Activated CD4-positive, alpha-beta T cell treated with anti-CD3 and anti-CD28 coated beads, Interleukin-2, Interleukin-4, amounts not matched to agents 100 ng/mL and 50 ng/mL, durations not matched to agents 16 hours and 8 hours (primary cell): ENCODE results near the gene ARSG.
A peak's percentile ranks its signal among the peaks of the same experiment; 100 is the strongest.
"Not testable (repeated sequence)": the region's sequence is repeated elsewhere in the genome, so short reads cannot be mapped to it uniquely, and the experiment has no call there.

ENCODE experiments used
- DNase-seq: peaks from one replicate; pipeline ENCODE4 v3.0.0-alpha.2; 2020; ENCODE audit warnings: low spot score

The ARSG gene

GRCh38 chr17:68290955-68291835 lies at the start of gene ARSG, which contains the start of gene SLC16A6:
ARSG (plus strand) TSS chr17:68291495; CDS start chr17:68307494, 15,999 bp downstream.
SLC16A6 (minus strand) TSS chr17:68291127; CDS start chr17:68278320, 12,807 bp downstream.
- DNase-seq: peak; percentile 81

DNA sequence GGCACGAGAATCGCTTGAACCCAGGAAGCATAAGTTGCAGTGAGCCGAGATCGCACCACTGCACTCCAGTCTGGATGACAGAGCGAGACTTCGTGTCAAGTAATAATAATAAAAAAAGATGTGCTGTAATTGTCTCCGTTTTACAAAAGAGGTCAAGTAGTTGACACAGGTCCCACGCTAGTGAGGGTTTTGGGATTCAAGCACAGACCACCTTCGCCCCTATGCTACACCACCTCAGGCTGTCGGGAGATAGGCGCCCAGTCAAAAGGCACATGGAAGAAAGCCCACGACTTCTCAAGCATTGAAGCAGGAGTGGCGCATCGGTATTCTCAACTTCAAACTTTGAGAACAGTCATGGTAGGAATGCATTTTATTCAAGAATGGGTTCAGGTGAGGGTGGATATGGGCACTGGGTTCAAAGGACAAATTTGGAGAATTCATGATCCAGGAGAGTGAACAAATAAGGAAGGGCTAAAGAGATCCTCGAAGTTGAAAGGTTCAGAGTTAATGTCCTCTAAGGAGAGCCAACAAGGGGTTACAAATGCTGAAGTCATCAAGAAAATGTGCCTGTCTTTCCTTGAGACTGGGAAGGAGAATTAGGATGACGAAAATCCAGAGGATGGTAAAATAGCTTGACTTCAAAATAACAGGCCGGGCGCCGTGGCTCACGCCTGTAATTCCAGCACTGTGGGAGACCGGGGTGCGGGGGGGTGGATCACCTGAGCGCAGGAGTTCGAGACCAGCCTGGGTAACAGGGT lies 44.8 kb upstream of the ARSG start:
- no peak for DNase-seq

DNA sequence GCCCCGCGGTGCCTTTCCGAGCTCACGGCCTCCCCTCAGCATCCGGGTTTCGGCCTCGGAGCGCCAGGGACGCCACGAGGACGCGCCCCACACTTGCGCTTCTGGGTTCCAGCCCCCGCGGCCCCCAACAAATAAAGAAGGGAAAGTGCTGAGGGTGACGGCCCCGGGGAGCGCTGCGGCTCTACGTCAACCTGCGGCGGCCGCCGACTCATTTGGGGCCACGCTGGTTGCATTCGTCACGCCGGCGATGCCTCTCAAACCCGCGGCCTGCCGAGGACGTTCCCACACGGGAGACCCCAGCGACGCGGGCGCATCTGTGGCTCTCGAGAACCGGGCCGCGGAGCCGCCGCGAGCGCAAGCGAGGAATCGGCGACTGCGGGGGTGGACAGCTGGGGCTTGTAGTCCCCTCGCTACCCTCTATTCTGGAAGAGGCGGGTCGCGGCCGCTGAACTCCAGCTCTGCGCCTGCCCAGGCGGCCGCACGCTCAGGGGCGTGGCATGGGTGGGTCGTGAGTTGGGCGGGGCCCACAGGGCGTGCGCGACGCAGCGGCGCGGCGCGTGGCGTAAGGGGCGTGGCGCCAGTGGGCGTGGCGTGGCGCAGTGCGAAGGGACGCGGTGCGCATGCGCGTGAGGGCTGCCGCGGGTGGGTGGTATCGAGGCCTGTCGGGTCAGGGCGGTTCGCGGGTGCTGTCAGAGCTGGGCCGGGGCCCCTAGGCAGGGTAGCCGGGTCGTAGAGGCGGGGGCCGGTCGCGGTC lies 43.7 kb upstream of the ARSG start, which contains the start of gene AMZ2:
Gene AMZ2, plus strand, starts transcription at position 599 of the 754 bp plus-strand sequence. CDS start 2,145 bp downstream, outside the sequence.
- peak; percentile 96 for DNase-seq

DNA sequence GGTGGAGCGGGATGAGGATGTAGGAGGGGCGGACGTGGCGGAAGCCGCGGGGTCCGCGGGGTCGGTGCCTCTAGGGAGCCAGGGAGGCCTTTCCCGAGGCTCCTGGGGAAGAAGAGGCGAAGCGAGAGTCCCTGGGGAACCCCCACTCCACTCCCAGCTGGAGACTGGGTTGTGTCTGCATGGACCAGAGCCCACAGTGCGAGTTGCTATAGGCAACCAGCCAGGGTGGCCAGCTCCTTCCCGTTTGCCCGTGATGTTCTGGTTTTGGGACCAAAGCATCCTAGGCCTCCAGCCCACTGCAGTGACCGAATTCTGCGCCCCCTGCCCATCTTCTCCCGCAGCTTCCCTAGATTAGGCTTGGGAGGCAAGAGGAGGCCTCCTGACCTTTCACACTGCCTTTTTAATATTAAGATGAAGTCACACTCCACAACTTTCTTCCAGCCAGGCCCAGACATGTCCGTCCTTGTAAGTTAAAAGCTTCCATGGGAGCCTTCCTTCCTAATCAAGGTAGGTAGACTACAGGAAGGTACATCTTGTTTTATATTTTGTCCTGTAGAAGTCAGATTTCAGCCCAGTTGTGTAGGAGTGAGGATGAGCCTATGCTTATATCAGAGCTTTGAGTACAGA lies 43.0 kb upstream of the ARSG start:
- DNase-seq: no peak

- peak; percentile 71 for DNase-seq
Measured at GRCh38 chr17:68248891-68249290, 42.4 kb upstream of the ARSG start.

DNA sequence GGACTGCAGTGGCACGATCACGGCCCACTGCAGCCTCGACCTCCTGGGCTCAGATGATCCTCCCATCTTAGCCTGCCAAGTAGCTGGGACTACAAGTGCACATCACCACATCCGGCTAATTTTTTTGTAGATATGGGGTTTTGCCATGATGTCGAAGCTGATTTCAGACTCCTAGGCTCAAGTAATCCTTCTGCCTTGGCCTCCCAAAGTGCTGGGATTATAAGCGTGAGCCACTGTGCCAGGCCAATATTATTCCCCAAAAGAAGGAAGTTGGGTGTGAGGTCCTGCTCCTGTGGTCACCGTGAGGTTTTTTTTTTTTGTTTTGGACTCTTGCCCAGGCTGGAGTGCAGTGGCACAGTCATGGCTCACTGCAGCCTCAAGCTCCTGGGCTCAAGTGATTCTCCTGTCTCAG lies 41.9 kb upstream of the ARSG start:
- peak; percentile 32 for DNase-seq

GRCh38 chr17:68253426-68253825 lies 37.9 kb upstream of the ARSG start:
- DNase-seq: not testable (repeated sequence)

DNA sequence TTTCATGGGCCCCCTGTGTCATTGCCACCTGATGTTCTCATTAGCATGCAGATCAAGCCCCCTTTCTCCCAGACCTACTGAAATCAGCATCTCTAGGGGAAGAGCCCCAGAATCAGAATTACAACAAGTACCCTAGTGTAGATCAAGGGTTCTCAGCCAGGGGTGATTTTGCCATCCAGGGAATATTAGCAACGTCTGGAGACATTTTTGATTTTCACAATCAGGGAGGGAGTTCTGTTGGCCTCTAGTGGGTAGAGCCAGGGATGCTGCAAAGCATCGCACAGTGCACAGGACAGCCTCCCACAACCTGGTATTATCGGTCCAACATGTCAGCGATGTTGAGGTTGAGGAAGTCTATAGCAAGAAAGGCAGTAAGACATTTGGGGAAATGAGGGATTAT lies 36.1 kb upstream of the ARSG start:
- DNase-seq: no peak

GRCh38 chr17:68255731-68256538 lies 35.4 kb upstream of the ARSG start:
- DNase-seq: peak; percentile 57

DNA sequence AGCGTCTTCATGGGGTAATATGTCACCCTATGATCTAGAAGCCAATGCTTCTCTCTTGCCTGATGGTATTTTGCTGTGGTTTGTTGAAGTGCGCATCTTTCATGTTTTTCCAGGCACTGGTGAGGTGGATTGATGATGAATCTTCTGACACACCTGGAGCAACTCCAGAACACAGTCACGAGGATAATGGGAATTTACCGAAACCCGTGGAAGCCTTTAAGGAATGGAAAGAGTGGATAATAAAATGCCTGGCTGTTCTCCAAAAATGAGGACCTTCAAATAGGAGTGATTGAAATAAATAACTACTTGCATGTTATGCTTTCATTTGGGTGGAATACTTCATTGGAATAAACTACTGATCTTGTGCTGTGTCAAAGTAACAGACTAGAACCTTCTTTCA lies 34.6 kb upstream of the ARSG start:
- not testable (repeated sequence) for DNase-seq

GRCh38 chr17:68257934-68258333 lies 33.4 kb upstream of the ARSG start:
- DNase-seq: peak; percentile 62

DNA sequence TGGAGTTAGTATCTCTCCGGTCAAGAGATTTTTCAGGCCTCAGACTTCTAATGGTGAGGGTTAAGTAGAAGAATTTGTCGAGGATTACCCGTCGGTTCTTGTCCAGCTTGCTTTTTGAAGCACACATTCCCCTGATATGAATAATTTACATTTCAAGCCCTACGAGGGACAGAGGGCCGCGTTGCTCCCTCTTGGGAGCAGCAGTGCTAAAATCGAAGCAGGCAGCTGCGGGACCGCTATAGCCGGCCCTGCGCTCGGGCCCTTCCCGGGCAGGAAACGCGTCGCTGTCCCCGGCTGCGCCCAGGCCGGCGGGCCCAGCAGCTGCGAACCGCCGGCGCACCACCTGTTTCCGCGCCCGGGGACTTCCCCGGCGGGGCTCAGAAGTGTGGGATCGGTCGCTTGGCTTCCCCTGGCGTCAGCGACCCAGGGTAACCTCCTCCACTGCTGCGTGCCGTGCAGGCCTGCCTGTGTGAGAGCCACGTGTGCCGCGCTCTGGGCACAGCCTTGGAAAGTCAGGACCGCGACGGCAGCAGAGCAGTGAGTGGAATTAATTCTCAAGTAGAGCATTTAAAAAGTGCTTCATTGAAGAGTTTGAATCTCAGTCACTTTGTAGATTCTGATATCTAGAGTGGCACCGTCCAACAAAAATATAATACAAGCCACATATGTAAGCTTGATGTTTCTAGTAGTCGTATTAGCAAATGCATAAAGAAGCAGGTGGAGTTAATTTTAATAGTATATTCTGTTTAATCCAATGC lies 32.2 kb upstream of the ARSG start:
- DNase-seq: peak; percentile 82

DNA sequence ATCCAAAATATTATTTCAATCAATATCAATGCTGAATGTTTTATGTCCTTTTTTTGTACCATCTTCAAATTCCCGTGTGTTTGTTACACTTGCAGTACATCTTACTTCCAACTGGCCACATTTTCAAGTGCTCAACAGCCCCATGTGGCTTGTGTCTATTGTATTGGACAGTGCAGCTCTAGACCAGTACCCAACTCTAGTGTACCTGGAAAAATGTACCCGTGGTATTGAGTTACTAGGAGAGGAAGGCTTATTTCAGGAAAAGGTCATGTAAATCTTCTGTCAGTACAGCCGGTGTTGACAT lies 31.7 kb upstream of the ARSG start:
- not testable (repeated sequence) for DNase-seq

DNA sequence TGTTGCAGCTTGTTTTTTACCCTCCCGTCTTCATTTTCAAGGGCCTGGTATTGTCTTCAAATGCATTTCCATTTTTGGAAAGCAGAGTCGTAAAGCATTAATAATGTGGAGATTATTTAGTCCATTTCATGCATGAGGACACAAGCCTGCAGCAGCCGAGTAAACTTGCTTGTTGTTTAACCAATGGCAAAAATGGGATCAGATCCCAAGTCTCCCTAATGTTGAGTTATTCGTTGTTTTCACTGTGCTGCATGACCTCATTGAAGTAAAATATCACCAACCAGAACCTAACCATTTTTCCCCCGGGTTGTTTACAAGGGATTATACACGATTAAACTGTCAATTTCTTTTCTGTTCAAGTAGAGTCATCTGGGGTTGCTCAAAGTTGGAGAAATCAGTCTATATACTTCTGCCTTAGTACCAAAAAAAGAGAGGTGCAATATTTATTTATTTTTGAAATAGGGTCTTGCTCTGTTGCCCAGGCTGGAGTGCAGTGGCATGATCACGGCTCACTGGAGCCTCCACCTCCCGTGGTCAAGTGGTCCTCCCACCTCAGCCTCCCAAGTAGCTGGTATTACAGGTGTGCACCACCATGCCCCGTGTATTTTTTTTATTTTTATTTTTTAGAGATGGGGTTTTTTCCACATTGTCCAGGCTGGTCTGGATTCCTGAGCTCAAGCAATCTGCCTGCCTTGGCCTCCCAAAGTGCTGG lies 31.1 kb upstream of the ARSG start:
- no peak for DNase-seq

- DNase-seq: not testable (repeated sequence)
Measured at GRCh38 chr17:68262467-68262866, 28.8 kb upstream of the ARSG start.

- DNase-seq: peak; percentile 55
Measured at GRCh38 chr17:68263101-68263681, 28.1 kb upstream of the ARSG start.

DNA sequence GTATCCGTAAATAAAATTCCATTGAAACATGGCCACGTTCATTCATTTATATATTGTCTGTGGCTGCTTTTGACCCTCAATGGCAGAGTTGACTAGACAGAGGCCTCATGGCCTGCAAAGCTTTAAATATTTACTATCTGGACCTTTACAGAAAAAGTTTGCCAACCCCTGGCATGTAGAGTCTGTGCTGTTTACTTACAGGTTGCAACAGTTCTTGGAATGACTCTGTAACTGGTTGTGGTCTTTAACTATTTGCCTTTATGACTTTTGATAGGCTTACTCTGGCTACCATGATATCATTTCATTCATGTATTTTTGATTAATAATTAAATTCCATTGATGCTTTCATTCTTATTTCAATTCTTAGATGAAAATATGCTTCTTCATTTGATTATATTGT lies 25.5 kb upstream of the ARSG start:
- DNase-seq: not testable (repeated sequence)

GRCh38 chr17:68273722-68274121 lies 17.6 kb upstream of the ARSG start:
- DNase-seq: no peak

DNA sequence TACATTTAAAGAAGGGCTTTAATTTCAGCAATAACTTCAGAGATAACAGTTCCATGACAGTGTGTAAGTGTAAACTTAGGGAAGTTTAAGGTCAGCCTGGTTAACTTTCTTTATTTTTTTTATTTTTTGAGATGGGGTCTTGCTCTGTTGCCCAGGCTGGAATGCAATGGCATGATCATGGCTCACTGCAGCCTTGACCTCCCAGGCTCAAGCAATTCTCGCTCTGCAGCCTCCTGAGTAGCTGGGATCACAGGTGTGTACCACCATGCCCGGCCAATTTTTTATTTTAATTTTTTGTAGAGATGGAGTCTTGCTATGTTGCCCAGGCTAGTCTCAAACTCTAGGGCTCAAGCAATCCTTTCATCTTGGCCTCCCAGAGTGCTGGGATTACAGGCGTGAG lies 15.0 kb upstream of the ARSG start:
- DNase-seq: not testable (repeated sequence)
